ENCODE data around the gene AGXT. TPM values are rescaled to one million over a fixed set of nuclear protein-coding genes. Genes with fewer than 3 reads are reported as not detected.

AGXT gene
- total and polyA plus RNA-seq, 8 donors: not detected

- DNase-seq: peak; percentile 4 to 25
- H3K36me3 ChIP-seq: no peaks in the 10 kb centered on the region
- H3K27me3 ChIP-seq: peaks cover 0 to 12% (median 0%) of the 10 kb centered on the region in 3 donors
- intact Hi-C loops (cut with DNase I; ENCODE audit: low total_unique reads): no loop called here
- H3K9me3 ChIP-seq: no peaks in the 10 kb centered on the region
- no peak overlapping the region for H3K27ac ChIP-seq
- H3K4me3 ChIP-seq: no peak overlapping the region
- H3K4me1 ChIP-seq: peaks cover 0 to 9% (median 3%) of the 10 kb centered on the region in 4 donors
- TF ChIP-seq POLR2A (IDR thresholded peaks at IDR 0.05) (no peak), CTCF (IDR thresholded peaks at IDR 0.05) (no peak), POLR2AphosphoS5 (IDR thresholded peaks at IDR 0.05) (no peak), EP300 (IDR thresholded peaks at IDR 0.05) (no peak)
- 83 to 88% (median 87%) methylated on average over 17 to 29 of the region's 29 CpGs for WGBS, 5 donors
Observed at GRCh38 chr2:240925568-240926515, 57.2 kb downstream of the AGXT start.

- no peaks in the 10 kb centered on the region for H3K36me3 ChIP-seq
- TF ChIP-seq POLR2AphosphoS5 (IDR thresholded peaks at IDR 0.05): no peak
- no peak for TF ChIP-seq EP300 (IDR thresholded peaks at IDR 0.05)
- TF ChIP-seq CTCF (IDR thresholded peaks at IDR 0.05): no peak
- TF ChIP-seq POLR2A (IDR thresholded peaks at IDR 0.05): no peak
- 50 to 59% (median 54%) methylated on average over 27 to 38 of the region's 38 CpGs for WGBS, 5 donors
- H3K27me3 ChIP-seq: peaks cover 0 to 21% (median 0%) of the 10 kb centered on the region in 3 donors
- peak overlapping the region in 1 of 5 donors; percentile 29 for H3K27ac ChIP-seq
- no peaks in the 10 kb centered on the region for H3K9me3 ChIP-seq
- DNase-seq: peak; percentile 25 to 29
- peaks cover 0 to 6% (median 3%) of the 10 kb centered on the region in 4 donors for H3K4me1 ChIP-seq
- peak overlapping the region in 3 of 4 donors; percentile 11 to 18 (median 16) for H3K4me3 ChIP-seq
- intact Hi-C loops (cut with DNase I; ENCODE audit: low total_unique reads): no loop called here
Observed at GRCh38 chr2:240926516-240927389, 58.1 kb downstream of the AGXT start.

GRCh38 chr2:240927390-240927781, 58.8 kb downstream of the AGXT start:
- intact Hi-C loops (cut with DNase I; ENCODE audit: low total_unique reads): no loop called here
- Histone ChIP-seq H3K9me3 (no peaks in the 10 kb centered on the region), H3K27me3 (peaks cover 0 to 21% (median 0%) of the 10 kb centered on the region in 3 donors), H3K4me1 (peaks cover 0 to 6% (median 3%) of the 10 kb centered on the region in 4 donors), H3K4me3 (no peak overlapping the region), H3K36me3 (no peaks in the 10 kb centered on the region), H3K27ac (no peak overlapping the region)
- TF ChIP-seq POLR2AphosphoS5 (IDR thresholded peaks at IDR 0.05) (no peak), EP300 (IDR thresholded peaks at IDR 0.05) (no peak), CTCF (IDR thresholded peaks at IDR 0.05) (no peak), POLR2A (IDR thresholded peaks at IDR 0.05) (no peak)
- 87 to 88% (median 88%) methylated on average over 7 of the region's 7 CpGs for whole genome bisulfite sequencing, 5 donors
- DNase-seq: no peak
